ENCODE data around the gene KSR1. TPM values are rescaled to one million over a fixed set of nuclear protein-coding genes. Genes with fewer than 3 reads are reported as not detected.
A peak's percentile ranks its signal among the peaks of the same experiment; 100 is the strongest.
"Not testable (repeated sequence)": the region's sequence is repeated elsewhere in the genome, so short reads cannot be mapped to it uniquely, and the experiment has no call there.

The KSR1 gene
- total and polyA plus RNA-seq, 5 experiments from 2014 or later = 0.73 to 25.4 (median 2.0) TPM

DNA sequence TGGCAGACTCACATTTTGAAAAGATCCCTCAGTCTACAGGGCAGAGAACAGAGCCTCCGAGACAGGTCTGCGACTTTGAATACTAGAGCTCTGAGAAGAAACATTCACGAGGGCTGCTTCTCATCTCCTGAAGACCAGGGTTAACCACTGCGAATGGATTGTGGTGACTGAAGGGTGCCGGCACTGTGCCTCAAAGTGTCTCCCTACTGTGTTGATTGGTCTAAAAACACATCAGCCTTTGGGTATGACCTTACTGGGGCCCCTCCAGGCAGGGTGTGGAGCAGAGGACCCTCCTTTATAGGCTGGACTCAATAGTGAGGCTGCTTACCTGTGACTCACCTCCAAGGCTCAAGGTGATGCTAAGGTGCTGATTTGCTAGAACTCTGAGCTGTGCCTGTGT is 172.1 kb downstream of the KSR1 start:
- POLR2A ChIA-PET = no interaction called here
- DNase-seq = no peak
- Mint-ChIP-seq H3K9me3 (no peaks in the 10 kb centered on the region), H3K4me1 (peaks cover 17 to 38% (median 36%) of the 10 kb centered on the region in 4 donors), H3K27ac (peak overlapping the region in 5 of 10 donors; percentile 6 to 43 (median 28)), H3K4me3 (no peak overlapping the region), H3K36me3 (peaks cover 0 to 3% (median 0%) of the 10 kb centered on the region in 3 donors), H3K27me3 (no peaks in the 10 kb centered on the region)
- ATAC-seq = no peak

- POLR2A ChIA-PET, ATAC-seq, H3K9me3 Mint-ChIP-seq, H3K36me3 Mint-ChIP-seq, DNase-seq, H3K27me3 Mint-ChIP-seq, H3K4me3 Mint-ChIP-seq: not testable (repeated sequence)
- Mint-ChIP-seq H3K27ac (peak overlapping the region in 6 of 10 donors; percentile 4 to 91 (median 42)), H3K4me1 (peaks cover 17 to 46% (median 38%) of the 10 kb centered on the region in 4 donors)
These were observed 173.0 kb downstream of the KSR1 start for GRCh38 chr17:27629260-27629659.

DNA sequence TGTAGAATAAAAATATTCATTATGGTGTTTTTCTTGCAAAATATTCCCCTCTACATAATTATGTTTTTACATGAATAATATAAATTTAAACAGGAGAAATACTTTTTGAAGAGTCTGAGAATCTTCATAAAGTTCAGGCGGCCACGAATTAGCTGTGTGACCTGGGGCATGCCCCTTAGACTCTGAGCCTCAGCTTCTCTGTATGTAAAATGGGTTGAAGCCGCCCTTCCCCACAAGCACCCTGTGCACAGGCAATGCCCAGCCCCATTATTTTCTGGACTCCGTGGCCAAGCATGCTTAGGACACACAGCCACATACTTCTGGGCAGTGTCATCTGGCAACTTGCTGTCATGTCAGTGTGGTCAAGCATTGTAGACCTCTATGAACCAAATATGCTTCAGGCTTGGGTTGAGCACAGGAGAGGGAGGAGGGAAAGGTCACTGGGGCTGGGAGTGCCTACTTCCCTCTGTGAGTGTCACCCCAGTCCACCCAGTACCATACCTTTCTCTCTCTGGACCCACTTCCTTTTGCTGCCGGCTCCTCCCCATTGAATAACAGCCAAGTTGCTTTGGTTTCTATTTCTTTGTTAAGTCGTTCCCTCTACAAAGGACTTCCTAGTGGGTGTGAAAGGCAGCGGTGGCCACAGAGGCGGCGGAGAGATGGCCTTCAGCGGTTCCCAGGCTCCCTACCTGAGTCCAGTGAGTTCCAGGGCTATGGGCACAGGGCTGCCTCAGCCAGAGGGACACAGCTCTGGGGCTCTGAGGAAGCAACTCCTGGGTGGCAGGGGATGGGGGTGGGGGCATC is 174.6 kb downstream of the KSR1 start, which contains the start of gene LGALS9:
Gene LGALS9 (plus strand): TSS at position 582 of the 804 bp plus-strand sequence. CDS start 78 bp downstream, at position 660.
- Mint-ChIP-seq H3K9me3 (no peaks in the 10 kb centered on the region), H3K4me3 (peak within 1 kb of the TSS; percentile 85 to 97 (median 90)), H3K36me3 (peaks cover 0 to 2% (median 0%) of the 10 kb centered on the region in 3 donors), H3K27me3 (no peaks in the 10 kb centered on the region), H3K27ac (peak within 1 kb of the TSS; percentile 83 to 96 (median 92)), H3K4me1 (peaks cover 22 to 61% (median 49%) of the 10 kb centered on the region in 4 donors)
- ATAC-seq (peak; percentile 88 to 91), DNase-seq (peak in 7 of 10 donors; percentile 15 to 54 (median 24))
- POLR2A ChIA-PET = interaction anchor here (1.2 to 1.4 kb wide), 2 partner anchors 29 to 337 kb away, joined by 3 read pairs; partner anchors contain the start of gene WSB1

- DNase-seq (peak in 2 of 10 donors; percentile 13 to 23), ATAC-seq (peak; percentile 66 to 72)
- Mint-ChIP-seq H3K9me3 (no peaks in the 10 kb centered on the region), H3K36me3 (peaks cover 0 to 2% (median 0%) of the 10 kb centered on the region in 3 donors), H3K4me1 (peaks cover 22 to 63% (median 49%) of the 10 kb centered on the region in 4 donors), H3K4me3 (peak overlapping the region; percentile 85 to 97 (median 90)), H3K27ac (peak overlapping the region; percentile 83 to 96 (median 92)), H3K27me3 (no peaks in the 10 kb centered on the region)
- POLR2A ChIA-PET = interaction anchor here (1.4 kb wide), 1 partner anchor 338 kb away, joined by 3 read pairs; the partner anchor contains the start of gene WSB1
These were observed 175.1 kb downstream of the KSR1 start for GRCh38 chr17:27631411-27631760.

DNA sequence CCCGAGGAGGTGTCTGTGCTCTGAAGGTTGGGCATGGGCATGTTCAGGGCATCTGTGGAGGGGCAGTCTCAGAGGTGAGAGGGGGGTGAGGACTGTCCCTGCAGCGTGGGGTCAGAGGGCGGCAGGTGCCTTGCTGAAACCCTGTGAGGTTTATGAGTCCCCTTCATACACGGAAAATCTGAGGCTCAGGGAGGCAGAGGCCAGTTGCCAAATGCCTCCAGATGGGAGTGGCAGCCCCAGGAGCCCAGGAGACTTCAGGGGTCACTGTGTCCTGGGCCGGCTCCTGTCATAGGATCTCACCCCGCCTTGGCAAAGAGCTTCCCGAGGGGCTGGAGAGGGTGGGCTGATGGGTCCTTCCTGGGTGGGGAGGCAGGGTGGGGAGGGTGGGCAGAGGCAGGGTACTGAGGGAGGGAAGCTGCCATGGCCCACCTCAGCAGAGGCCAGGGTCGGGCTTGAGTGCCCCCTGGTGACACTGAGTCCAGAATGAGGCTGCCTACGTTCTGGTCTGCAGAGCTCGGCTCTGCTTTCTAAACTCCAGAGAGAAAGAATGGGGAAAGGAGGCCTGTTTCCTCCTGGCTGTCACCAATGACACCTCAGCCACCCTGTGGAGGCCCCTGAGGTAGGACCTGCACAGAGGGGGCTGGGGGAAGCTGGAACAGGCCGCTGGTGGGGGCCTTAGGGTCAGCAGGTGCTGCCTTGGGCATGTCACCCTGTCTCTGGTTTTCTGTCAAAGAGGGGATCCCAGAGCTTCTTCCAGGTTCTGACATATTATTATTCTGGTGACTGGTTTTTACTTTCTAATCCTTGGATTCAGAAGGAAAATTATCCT is 175.9 kb downstream of the KSR1 start:
- ATAC-seq (no peak), DNase-seq (no peak)
- POLR2A ChIA-PET = interaction anchor here (1.4 kb wide), 1 partner anchor 338 kb away, joined by 3 read pairs; the partner anchor contains the start of gene WSB1
- H3K4me1 Mint-ChIP-seq = peaks cover 22 to 63% (median 49%) of the 10 kb centered on the region in 4 donors
- no peaks in the 10 kb centered on the region for H3K27me3 Mint-ChIP-seq
- no peaks in the 10 kb centered on the region for H3K9me3 Mint-ChIP-seq
- peaks cover 0 to 2% (median 0%) of the 10 kb centered on the region in 3 donors for H3K36me3 Mint-ChIP-seq
- H3K27ac Mint-ChIP-seq = peak overlapping the region in 9 of 10 donors; percentile 83 to 96 (median 92)
- peak overlapping the region; percentile 85 to 97 (median 90) for H3K4me3 Mint-ChIP-seq

GRCh38 chr17:27632766-27633165 is 176.5 kb downstream of the KSR1 start:
- ATAC-seq, DNase-seq, H3K9me3 Mint-ChIP-seq, H3K27me3 Mint-ChIP-seq, H3K36me3 Mint-ChIP-seq, POLR2A ChIA-PET: not testable (repeated sequence)
- peak overlapping the region in 2 of 10 donors; percentile 87 to 97 for H3K4me3 Mint-ChIP-seq
- peaks cover 22 to 63% (median 49%) of the 10 kb centered on the region in 4 donors for H3K4me1 Mint-ChIP-seq
- peak overlapping the region in 5 of 10 donors; percentile 27 to 96 (median 45) for H3K27ac Mint-ChIP-seq

DNA sequence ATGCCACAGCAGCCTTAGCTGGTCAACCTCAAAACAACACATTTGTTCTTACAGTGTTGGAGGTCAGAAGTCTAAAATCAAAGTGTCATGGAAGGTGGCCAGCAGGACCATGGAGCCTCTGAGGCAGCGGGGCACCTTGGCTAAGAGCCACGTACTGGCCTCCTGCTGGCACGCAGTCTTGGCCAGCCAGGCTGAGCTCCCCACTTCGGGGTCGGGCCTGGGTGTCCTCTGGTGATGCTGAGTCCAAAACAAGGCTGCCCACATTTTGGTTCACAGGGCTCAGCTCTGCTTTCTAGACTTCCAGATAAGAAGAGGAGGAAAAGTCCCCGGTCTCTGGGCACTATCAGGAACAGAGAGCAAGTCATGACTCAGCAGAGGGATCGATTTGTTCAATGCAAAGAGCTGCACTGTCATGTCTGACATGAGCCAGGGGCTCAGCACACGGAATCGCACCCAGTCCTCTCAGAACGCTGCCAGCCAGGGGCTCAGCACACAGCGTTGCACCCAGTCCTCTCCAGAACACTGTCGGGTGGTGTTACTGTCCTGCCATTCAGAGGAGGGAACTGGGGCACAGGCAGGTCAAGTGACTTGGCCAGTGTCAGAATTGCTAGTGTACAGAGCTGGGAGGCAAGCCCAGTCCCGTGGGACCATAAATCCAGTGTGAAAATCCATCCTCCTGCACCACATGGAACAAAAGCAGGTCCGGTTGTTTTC is 177.2 kb downstream of the KSR1 start:
- peak overlapping the region in 7 of 10 donors; percentile 27 to 96 (median 49) for H3K27ac Mint-ChIP-seq
- H3K9me3 Mint-ChIP-seq = no peaks in the 10 kb centered on the region
- peak overlapping the region in 2 of 10 donors; percentile 43 to 97 for H3K4me3 Mint-ChIP-seq
- peaks cover 0 to 2% (median 0%) of the 10 kb centered on the region in 3 donors for H3K36me3 Mint-ChIP-seq
- ATAC-seq (no peak), DNase-seq (no peak)
- H3K4me1 Mint-ChIP-seq = peaks cover 22 to 63% (median 49%) of the 10 kb centered on the region in 4 donors
- POLR2A ChIA-PET = no interaction called here
- no peaks in the 10 kb centered on the region for H3K27me3 Mint-ChIP-seq

DNA sequence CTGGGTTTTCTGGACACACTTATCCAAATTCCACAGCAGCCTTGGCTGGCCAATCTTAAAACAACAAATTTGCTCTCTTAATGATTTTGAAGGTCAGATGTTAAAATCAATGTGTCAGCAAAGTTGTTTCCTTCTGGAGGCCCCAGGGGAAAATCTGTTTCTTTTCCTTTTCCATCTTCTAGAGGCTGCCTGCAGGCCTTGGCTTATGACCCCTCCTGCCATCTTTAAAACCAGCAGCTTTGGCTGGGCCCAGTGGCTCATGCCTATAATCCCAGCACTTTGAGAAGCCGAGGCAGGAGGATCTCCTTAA is 177.7 kb downstream of the KSR1 start:
- DNase-seq (no peak), ATAC-seq (no peak)
- Mint-ChIP-seq H3K27ac (peak overlapping the region in 2 of 10 donors; percentile 57 to 72), H3K9me3 (no peaks in the 10 kb centered on the region), H3K4me1 (peaks cover 22 to 63% (median 47%) of the 10 kb centered on the region in 4 donors), H3K36me3 (peaks cover 0 to 7% (median 0%) of the 10 kb centered on the region in 3 donors), H3K4me3 (no peak overlapping the region), H3K27me3 (no peaks in the 10 kb centered on the region)
- POLR2A ChIA-PET = no interaction called here

DNA sequence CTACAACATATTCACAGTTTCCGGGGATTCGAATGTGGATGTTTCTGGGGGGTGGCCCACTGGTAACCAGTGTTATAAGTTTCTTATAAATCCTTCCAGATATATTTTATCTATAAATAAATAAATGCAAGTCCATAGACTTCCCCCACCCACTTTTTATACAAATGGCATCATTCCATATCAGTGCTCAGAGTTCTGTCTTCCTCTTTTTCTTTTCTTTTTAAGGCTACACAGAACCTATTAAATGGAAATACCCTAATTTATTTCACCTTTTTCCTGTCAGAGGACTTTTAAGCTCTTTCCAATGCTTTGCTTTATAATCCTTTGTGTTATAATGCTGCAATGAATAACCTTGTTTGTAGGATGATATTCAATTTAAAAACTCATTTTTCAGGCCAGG is 178.5 kb downstream of the KSR1 start:
- Mint-ChIP-seq H3K4me3 (peak overlapping the region in 1 of 10 donors; percentile 65), H3K4me1 (peaks cover 19 to 60% (median 42%) of the 10 kb centered on the region in 4 donors), H3K27me3 (no peaks in the 10 kb centered on the region), H3K36me3 (peaks cover 0 to 8% (median 0%) of the 10 kb centered on the region in 3 donors), H3K27ac (peak overlapping the region in 6 of 10 donors; percentile 15 to 72 (median 56)), H3K9me3 (no peaks in the 10 kb centered on the region)
- no peak for ATAC-seq
- DNase-seq = no peak
- POLR2A ChIA-PET = no interaction called here

GRCh38 chr17:27635275-27635823 is 179.1 kb downstream of the KSR1 start:
- Mint-ChIP-seq H3K4me1 (peaks cover 17 to 54% (median 37%) of the 10 kb centered on the region in 4 donors), H3K27ac (peak overlapping the region in 5 of 10 donors; percentile 11 to 86 (median 59))
- POLR2A ChIA-PET = no interaction called here

DNA sequence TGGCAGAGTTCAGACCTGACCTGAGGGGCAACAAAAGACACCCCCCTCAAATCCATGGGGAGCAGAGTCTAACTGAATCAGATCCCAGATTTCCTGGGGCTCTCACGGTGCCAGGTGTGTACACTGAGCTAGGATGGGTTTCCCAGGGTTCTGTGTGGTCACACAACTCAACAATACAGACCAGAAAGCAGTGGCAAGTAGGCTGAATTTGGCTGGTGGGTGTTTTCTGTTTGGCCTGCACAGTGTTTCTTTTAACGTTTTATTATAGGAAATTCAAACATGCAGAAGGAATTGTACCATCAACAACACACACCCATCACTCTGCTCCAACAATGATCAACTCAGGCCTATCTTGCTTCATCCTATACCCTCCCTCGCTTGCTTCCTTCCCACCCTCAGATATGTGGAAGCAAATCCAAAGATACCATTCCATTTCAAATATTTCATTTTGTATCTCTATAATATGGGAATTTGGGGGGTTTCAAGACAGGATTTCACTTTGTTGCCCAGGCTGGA is 179.8 kb downstream of the KSR1 start:
- Mint-ChIP-seq H3K4me1 (peaks cover 13 to 47% (median 30%) of the 10 kb centered on the region in 4 donors), H3K27ac (peak overlapping the region in 2 of 10 donors; percentile 44 to 72), H3K36me3 (peaks cover 0 to 16% (median 7%) of the 10 kb centered on the region in 3 donors)
- H3K9me3 Mint-ChIP-seq, H3K27me3 Mint-ChIP-seq, ATAC-seq, H3K4me3 Mint-ChIP-seq, DNase-seq, POLR2A ChIA-PET: not testable (repeated sequence)

More at GRCh38 chr17:27635275-27635823, 179.1 kb downstream of the KSR1 start:
- DNase-seq (no peak), ATAC-seq (no peak)
- Mint-ChIP-seq H3K4me3 (peak overlapping the region in 1 of 10 donors; percentile 65), H3K27me3 (no peaks in the 10 kb centered on the region), H3K36me3 (peaks cover 0 to 12% (median 4%) of the 10 kb centered on the region in 3 donors), H3K9me3 (no peaks in the 10 kb centered on the region)
